NT2/D1 (cell line): Measurements from ENCODE around the gene GPR15LG.

Experiments used
- DNase-seq: peaks from one replicate; pipeline ENCODE4 v3.0.0-alpha.2; 2011; ENCODE audit warnings: low read depth, low spot score
- H3K27me3 ChIP-seq: 2 replicates; pipeline ENCODE4 v1.6.0; 2011; ENCODE audit warnings: mild to moderate bottlenecking; ENCODE audit not compliant: insufficient read length, insufficient read depth
- H3K36me3 ChIP-seq: 2 replicates; pipeline ENCODE4 v1.6.1; 2011; ENCODE audit warnings: mild to moderate bottlenecking, low read length, mixed read lengths; ENCODE audit not compliant: insufficient read depth, insufficient read length
- H3K4me1 ChIP-seq: 2 replicates; pipeline ENCODE4 v1.5.1; 2011; ENCODE audit not compliant: insufficient read depth, insufficient read length
- H3K4me3 ChIP-seq: 2 replicates; pipeline ENCODE4 v1.5.1; 2011; ENCODE audit warnings: low read depth; ENCODE audit not compliant: insufficient read length
- H3K9ac ChIP-seq: 2 replicates; pipeline ENCODE4 v1.6.0; 2011; ENCODE audit warnings: low read depth; ENCODE audit not compliant: insufficient read length
- H3K9me3 ChIP-seq: 2 replicates; pipeline ENCODE4 v1.5.1; 2011; ENCODE audit warnings: mild to moderate bottlenecking, low read length; ENCODE audit not compliant: insufficient read depth
- SUZ12 ChIP-seq: IDR thresholded peaks from 2 replicates; pipeline ENCODE4 v1.6.1; 2011; ENCODE audit not compliant: insufficient read length, insufficient read depth; ENCODE audit errors: extremely low read depth
- YY1 ChIP-seq: IDR thresholded peaks from 2 replicates; pipeline ENCODE4 v1.6.1; 2011; ENCODE audit not compliant: insufficient read length, insufficient read depth
- ZNF274 ChIP-seq: IDR thresholded peaks from 2 replicates; pipeline ENCODE4 v1.6.1; 2011; ENCODE audit warnings: mild to moderate bottlenecking, low read depth, low read length

GPR15LG gene

DNA sequence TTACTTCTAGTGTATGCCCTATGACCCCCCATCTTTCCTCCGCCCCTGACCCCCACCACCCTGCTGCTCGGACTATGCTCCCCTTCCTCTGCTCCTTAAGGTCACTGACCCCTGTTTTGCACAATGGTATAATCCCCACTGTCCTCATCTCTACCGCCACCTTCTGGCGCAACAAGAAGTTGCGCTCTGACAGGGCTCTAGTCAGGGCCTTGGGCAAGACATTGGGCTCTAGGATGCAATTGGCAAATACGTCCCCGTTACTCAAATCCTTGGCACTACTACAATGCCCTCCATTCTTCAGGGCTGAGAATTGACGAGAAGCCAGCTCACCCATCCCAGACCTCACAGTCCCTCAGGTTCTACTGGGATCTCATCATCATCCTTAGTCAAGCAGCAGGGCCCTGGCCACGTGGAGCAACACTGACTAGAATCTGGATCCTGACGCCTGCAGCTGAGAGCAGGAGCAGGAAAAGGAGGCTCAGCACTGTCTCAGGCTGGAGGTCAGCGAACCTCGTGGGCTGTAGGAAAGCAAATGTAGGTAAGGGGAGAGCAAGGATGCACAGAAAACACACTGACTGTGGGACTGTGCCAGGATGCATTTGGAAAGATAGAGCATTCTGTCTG is 41.1 kb downstream of the GPR15LG start:
- H3K4me1 ChIP-seq = no peaks in the 10 kb centered on the region
- H3K4me3 ChIP-seq = no peak overlapping the region
- H3K9me3 ChIP-seq = no peaks in the 10 kb centered on the region
- H3K27me3 ChIP-seq = no peaks in the 10 kb centered on the region
- no peak for TF ChIP-seq SUZ12
- no peak overlapping the region for H3K9ac ChIP-seq
- no peaks in the 10 kb centered on the region for H3K36me3 ChIP-seq
- DNase-seq = peak; percentile 25

DNA sequence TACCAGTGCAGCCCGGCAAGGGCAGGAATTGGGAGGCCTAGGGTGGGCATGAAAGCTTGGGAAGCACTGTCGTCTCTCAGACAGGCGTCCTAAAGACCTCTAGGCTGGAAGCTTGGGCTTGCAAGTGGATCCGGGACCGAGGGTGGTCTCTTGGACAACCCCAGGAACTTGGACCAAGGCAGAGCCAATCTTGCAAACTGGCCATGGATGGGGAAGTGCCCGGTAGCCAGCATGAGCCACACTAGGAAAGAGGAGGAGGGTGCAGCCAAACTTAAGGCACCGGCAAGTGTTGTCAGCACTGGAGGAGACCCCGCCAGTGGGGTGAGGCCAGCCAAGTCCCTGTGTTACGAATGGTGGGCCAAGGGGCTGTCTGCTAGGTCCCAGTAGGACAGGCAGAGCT is 43.2 kb downstream of the GPR15LG start:
- DNase-seq = no peak
- H3K27me3 ChIP-seq = no peaks in the 10 kb centered on the region
- no peaks in the 10 kb centered on the region for H3K36me3 ChIP-seq
- no peak overlapping the region for H3K4me3 ChIP-seq
- H3K9ac ChIP-seq = no peak overlapping the region
- H3K9me3 ChIP-seq = no peaks in the 10 kb centered on the region
- no peak for TF ChIP-seq ZNF274
- TF ChIP-seq YY1 = no peak
- no peak for TF ChIP-seq SUZ12
- H3K4me1 ChIP-seq = no peaks in the 10 kb centered on the region

DNA sequence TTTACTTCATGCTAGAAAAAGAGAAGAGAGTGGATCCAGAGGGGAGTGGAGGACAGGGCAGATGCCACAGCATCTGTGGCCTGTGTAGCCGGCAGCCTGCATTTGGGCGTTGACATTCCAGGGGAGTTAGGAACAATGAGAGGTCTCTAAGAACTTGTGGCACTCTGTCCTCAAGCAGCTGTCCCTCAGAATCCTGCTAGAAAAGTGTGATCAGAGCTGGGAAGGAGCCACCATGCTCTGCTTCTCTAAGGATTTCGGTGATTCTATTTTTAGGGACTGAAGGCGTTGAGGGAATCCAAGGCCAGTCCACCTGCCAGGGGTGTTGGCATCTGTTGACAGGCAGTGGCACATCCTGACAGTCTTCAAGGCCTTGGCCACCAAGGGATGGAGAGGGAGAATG is 44.1 kb downstream of the GPR15LG start:
- Histone ChIP-seq H3K4me1 (no peaks in the 10 kb centered on the region), H3K4me3 (no peak overlapping the region), H3K36me3 (no peaks in the 10 kb centered on the region), H3K9me3 (no peaks in the 10 kb centered on the region), H3K9ac (no peak overlapping the region), H3K27me3 (no peaks in the 10 kb centered on the region)
- DNase-seq = no peak
- TF ChIP-seq YY1 (no peak), ZNF274 (no peak), SUZ12 (no peak)

DNA sequence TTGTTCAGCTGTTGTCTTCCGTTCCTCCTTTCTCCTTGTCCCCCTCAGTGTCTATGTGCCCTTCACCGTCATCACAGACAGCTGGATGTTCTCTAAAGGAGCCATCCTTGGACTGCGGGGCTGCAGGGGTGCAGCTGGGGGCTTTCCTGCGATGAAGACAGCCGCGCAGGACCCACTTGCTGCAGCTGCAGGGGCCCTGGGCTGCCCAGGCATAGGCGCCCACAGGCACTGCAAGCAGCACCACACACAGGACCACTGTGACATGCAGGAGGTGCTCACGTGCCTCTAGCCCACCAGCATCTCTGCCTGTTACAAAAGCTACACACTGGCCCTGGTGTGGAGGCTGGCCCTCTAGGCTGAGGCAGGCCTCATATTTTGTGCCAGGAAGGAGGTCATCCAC is 48.3 kb downstream of the GPR15LG start:
- Histone ChIP-seq H3K4me3 (no peak overlapping the region), H3K9ac (no peak overlapping the region), H3K27me3 (no peaks in the 10 kb centered on the region), H3K36me3 (no peaks in the 10 kb centered on the region), H3K4me1 (no peaks in the 10 kb centered on the region), H3K9me3 (no peaks in the 10 kb centered on the region)
- no peak for DNase-seq
- TF ChIP-seq YY1 (no peak), SUZ12 (no peak), ZNF274 (no peak)

DNA sequence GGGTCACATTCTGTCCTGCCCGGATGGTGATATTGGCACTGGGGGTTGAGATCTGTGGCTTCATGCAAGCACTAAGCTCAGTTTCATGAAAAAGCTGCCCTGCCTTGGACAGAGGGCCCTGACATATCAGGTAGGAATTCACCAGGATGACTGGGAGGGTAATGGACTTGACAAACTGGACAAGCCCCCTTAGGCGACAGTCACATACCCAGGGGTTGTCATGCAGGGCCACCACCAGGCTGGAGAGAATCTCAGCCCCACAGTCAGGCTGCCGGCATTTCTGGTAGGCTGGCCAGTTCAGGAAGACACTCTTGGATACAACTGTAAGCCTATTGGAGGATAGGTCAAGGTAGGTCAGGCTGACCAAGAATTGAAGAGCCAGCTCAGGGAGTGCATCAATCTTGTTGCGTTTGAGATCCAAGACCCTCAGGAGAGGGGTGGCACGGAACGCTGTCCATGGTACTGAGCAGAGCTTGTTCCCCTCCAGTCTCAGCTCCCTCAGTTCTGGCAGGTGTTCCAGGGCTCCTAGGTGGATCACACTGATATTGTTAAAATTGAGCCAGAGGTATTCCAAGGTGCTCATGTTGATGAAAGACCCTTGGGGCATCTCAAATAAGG is 50.9 kb downstream of the GPR15LG start:
- Histone ChIP-seq H3K27me3 (no peaks in the 10 kb centered on the region), H3K36me3 (no peaks in the 10 kb centered on the region), H3K9ac (no peak overlapping the region), H3K9me3 (no peaks in the 10 kb centered on the region), H3K4me3 (no peak overlapping the region), H3K4me1 (no peaks in the 10 kb centered on the region)
- TF ChIP-seq SUZ12 = no peak
- TF ChIP-seq ZNF274 = no peak
- no peak for TF ChIP-seq YY1
- DNase-seq = no peak

DNA sequence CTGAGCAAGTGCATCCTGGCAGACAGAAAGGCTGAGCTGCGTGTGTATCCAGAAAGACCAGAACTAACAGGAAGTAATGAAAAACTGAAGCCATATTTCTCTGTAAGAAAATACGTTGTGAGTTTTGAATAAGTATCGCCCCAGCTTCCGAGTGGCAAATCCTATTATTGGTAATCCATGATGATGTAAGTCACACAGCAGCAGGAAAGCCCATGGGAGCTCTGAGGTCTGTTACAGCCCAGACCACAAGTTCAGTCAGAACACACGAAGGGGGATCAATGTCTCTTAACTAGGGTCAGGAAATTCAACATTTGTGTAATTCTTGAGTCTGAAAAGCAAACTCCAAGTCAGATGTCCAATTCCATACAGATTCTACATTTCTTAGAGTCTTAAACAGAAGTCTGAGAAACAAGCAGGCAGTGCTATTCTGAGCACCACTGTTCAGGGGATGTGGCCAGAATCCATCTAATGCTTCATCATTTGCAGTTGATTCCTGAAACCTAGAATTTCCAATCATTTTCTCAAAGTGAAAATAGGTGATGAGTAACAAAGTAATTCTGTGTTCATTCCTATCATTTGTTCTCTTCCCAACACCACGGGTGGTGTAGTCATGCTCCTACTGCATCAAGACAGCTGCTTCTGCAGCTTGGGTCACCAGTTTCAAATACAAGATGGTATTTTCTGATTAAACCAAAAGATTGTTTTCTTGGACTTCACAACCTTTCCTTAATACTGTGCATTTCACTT is 52.0 kb downstream of the GPR15LG start, which contains the start of gene LRIT2:
Gene LRIT2 (minus strand): TSS at position 118 of the 747 bp plus-strand sequence. CDS start 24 bp downstream, at position 94.
- no peak for DNase-seq
- no peaks in the 10 kb centered on the region for H3K27me3 ChIP-seq
- TF ChIP-seq YY1 (no peak), SUZ12 (no peak), ZNF274 (no peak)
- H3K9me3 ChIP-seq = no peaks in the 10 kb centered on the region
- H3K9ac ChIP-seq = no peak within 1 kb of the TSS
- no peaks in the 10 kb centered on the region for H3K36me3 ChIP-seq
- H3K4me3 ChIP-seq = no peak within 1 kb of the TSS
- H3K4me1 ChIP-seq = no peaks in the 10 kb centered on the region

DNA sequence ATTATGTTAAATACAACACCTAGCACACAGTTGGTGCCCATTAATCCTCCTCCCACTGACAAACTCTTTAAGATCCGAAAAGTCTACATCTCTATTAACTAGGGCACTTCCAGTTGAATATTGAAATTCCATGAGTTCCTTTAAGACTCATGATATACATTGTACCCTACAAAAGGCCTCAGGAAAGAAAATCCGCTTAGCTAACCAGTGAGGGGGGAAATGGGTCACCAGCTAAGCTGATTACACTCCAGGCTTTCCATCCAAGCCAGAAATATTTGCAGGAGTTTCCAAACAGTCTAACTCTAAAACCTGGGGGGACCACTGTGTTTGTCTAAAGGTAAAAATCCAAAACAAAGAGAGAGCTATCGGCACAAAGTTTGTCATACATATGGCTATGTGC is 53.0 kb downstream of the GPR15LG start:
- DNase-seq = no peak
- TF ChIP-seq ZNF274 (no peak), YY1 (no peak), SUZ12 (no peak)
- Histone ChIP-seq H3K4me1 (no peaks in the 10 kb centered on the region), H3K36me3 (no peaks in the 10 kb centered on the region), H3K27me3 (no peaks in the 10 kb centered on the region), H3K4me3 (no peak overlapping the region), H3K9me3 (no peaks in the 10 kb centered on the region), H3K9ac (no peak overlapping the region)
